ENCODE results near the gene MACF1.

The MACF1 gene

GRCh38 chr1:39505289-39505688 lies 300.8 kb downstream of the MACF1 start:
- Histone ChIP-seq H3K4me3 (ENCODE audit: insufficient read depth in 1 of 2, low read depth in 1 of 2, low read length in 2 of 2) (no peak overlapping the region), H3K14ac (ENCODE audit: low read length in 2 of 2) (no peak overlapping the region), H4K91ac (ENCODE audit: low read length) (no peak overlapping the region), H3K9me3 (ENCODE audit: control insufficient read depth, low read length) (peaks cover 3% of the 10 kb centered on the region), H3K79me1 (replicated peaks; ENCODE audit: low read length, poor library complexity, severe bottlenecking) (no peaks in the 10 kb centered on the region), H2AFZ (ENCODE audit: low read depth, low read length) (no peak overlapping the region), H3K4me2 (ENCODE audit: low read length, poor library complexity, severe bottlenecking) (no peak overlapping the region), H4K8ac (ENCODE audit: low read length) (no peak overlapping the region), H3K4ac (ENCODE audit: low read depth in 1 of 2, low read length in 2 of 2) (no peak overlapping the region), H3K27ac (ENCODE audit: low read length, poor library complexity, severe bottlenecking) (no peak overlapping the region), H2BK15ac (ENCODE audit: low read depth, poor library complexity, severe bottlenecking) (no peak overlapping the region), H3K27me3 (ENCODE audit: control insufficient read depth in 1 of 2, insufficient read depth in 1 of 2, low read length in 2 of 2) (peaks cover 0 to 21% of the 10 kb centered on the region in 2 experiments), H2AK5ac (ENCODE audit: low read length, severe bottlenecking) (no peak overlapping the region), H3K36me3 (ENCODE audit: control insufficient read depth in 1 of 2, insufficient read depth in 2 of 2, low read depth in 1 of 2, low read length in 2 of 2) (no peaks in the 10 kb centered on the region), H2BK5ac (ENCODE audit: low read depth, low read length, poor library complexity, severe bottlenecking) (no peak overlapping the region), H3K4me1 (ENCODE audit: control insufficient read depth, insufficient read depth, low read depth, low read length) (peaks cover 14% of the 10 kb centered on the region), H2BK12ac (ENCODE audit: low read length in 2 of 2) (no peak overlapping the region), H2BK120ac (ENCODE audit: low read depth, low read length) (no peak overlapping the region), H3K23ac (ENCODE audit: low read length in 2 of 2) (no peak overlapping the region), H3K18ac (ENCODE audit: low read depth in 1 of 2, low read length in 2 of 2) (no peak overlapping the region), H3K9ac (ENCODE audit: low read length) (no peak overlapping the region)
- no peak for DNase-seq

- Histone ChIP-seq H3K27me3 (ENCODE audit: control insufficient read depth in 1 of 2, insufficient read depth in 1 of 2, low read length in 2 of 2) (peaks cover 0 to 21% of the 10 kb centered on the region in 2 experiments), H2BK120ac (ENCODE audit: low read depth, low read length) (no peak overlapping the region), H3K27ac (ENCODE audit: low read length, poor library complexity, severe bottlenecking) (no peak overlapping the region), H2AK5ac (ENCODE audit: low read length, severe bottlenecking) (no peak overlapping the region), H4K91ac (ENCODE audit: low read length) (no peak overlapping the region), H3K36me3 (ENCODE audit: control insufficient read depth in 1 of 2, insufficient read depth in 2 of 2, low read depth in 1 of 2, low read length in 2 of 2) (no peaks in the 10 kb centered on the region), H3K14ac (ENCODE audit: low read length in 2 of 2) (no peak overlapping the region), H4K8ac (ENCODE audit: low read length) (no peak overlapping the region), H3K4me1 (ENCODE audit: control insufficient read depth, insufficient read depth, low read depth, low read length) (peaks cover 14% of the 10 kb centered on the region), H3K4me2 (ENCODE audit: low read length, poor library complexity, severe bottlenecking) (no peak overlapping the region), H3K9ac (ENCODE audit: low read length) (no peak overlapping the region), H3K9me3 (ENCODE audit: control insufficient read depth, low read length) (peaks cover 2% of the 10 kb centered on the region), H2BK12ac (ENCODE audit: low read length in 2 of 2) (no peak overlapping the region), H3K4me3 (ENCODE audit: insufficient read depth in 1 of 2, low read depth in 1 of 2, low read length in 2 of 2) (no peak overlapping the region), H2BK5ac (ENCODE audit: low read depth, low read length, poor library complexity, severe bottlenecking) (no peak overlapping the region), H2BK15ac (ENCODE audit: low read depth, poor library complexity, severe bottlenecking) (no peak overlapping the region), H3K79me1 (replicated peaks; ENCODE audit: low read length, poor library complexity, severe bottlenecking) (no peaks in the 10 kb centered on the region), H3K23ac (ENCODE audit: low read length in 2 of 2) (no peak overlapping the region), H3K18ac (ENCODE audit: low read depth in 1 of 2, low read length in 2 of 2) (no peak overlapping the region), H3K4ac (ENCODE audit: low read depth in 1 of 2, low read length in 2 of 2) (no peak overlapping the region), H2AFZ (ENCODE audit: low read depth, low read length) (no peak overlapping the region)
- 65% methylated on average over 12 of the region's 14 CpGs for WGBS
- peak; percentile 53 for DNase-seq
Measured at GRCh38 chr1:39507230-39507928, 302.9 kb downstream of the MACF1 start.

GRCh38 chr1:39508266-39508665 lies 303.8 kb downstream of the MACF1 start:
- H3K4me3 ChIP-seq (ENCODE audit: insufficient read depth in 1 of 2, low read depth in 1 of 2, low read length in 2 of 2), result no peak overlapping the region
- no peak overlapping the region for H3K23ac ChIP-seq (ENCODE audit: low read length in 2 of 2)
- no peaks in the 10 kb centered on the region for H3K9me3 ChIP-seq (ENCODE audit: control insufficient read depth, low read length)
- peaks cover 14% of the 10 kb centered on the region for H3K4me1 ChIP-seq (ENCODE audit: control insufficient read depth, insufficient read depth, low read depth, low read length)
- no peak overlapping the region for H3K9ac ChIP-seq (ENCODE audit: low read length)
- H3K79me1 ChIP-seq (replicated peaks; ENCODE audit: low read length, poor library complexity, severe bottlenecking), result no peaks in the 10 kb centered on the region
- no peak overlapping the region for H2AFZ ChIP-seq (ENCODE audit: low read depth, low read length)
- no peak overlapping the region for H3K14ac ChIP-seq (ENCODE audit: low read length in 2 of 2)
- no peak overlapping the region for H3K27ac ChIP-seq (ENCODE audit: low read length, poor library complexity, severe bottlenecking)
- WGBS, result 84% methylated on average over 6 of the region's 6 CpGs
- no peak overlapping the region for H2BK120ac ChIP-seq (ENCODE audit: low read depth, low read length)
- H3K4ac ChIP-seq (ENCODE audit: low read depth in 1 of 2, low read length in 2 of 2), result no peak overlapping the region
- no peak overlapping the region for H2BK12ac ChIP-seq (ENCODE audit: low read length in 2 of 2)
- no peak overlapping the region for H2BK15ac ChIP-seq (ENCODE audit: low read depth, poor library complexity, severe bottlenecking)
- DNase-seq, result no peak
- H2BK5ac ChIP-seq (ENCODE audit: low read depth, low read length, poor library complexity, severe bottlenecking), result no peak overlapping the region
- H3K36me3 ChIP-seq (ENCODE audit: control insufficient read depth in 1 of 2, insufficient read depth in 2 of 2, low read depth in 1 of 2, low read length in 2 of 2), result no peaks in the 10 kb centered on the region
- no peak overlapping the region for H2AK5ac ChIP-seq (ENCODE audit: low read length, severe bottlenecking)
- H3K27me3 ChIP-seq (ENCODE audit: control insufficient read depth in 1 of 2, insufficient read depth in 1 of 2, low read length in 2 of 2), result peaks cover 0 to 21% of the 10 kb centered on the region in 2 experiments
- H3K4me2 ChIP-seq (ENCODE audit: low read length, poor library complexity, severe bottlenecking), result no peak overlapping the region
- no peak overlapping the region for H4K91ac ChIP-seq (ENCODE audit: low read length)
- no peak overlapping the region for H4K8ac ChIP-seq (ENCODE audit: low read length)
- H3K18ac ChIP-seq (ENCODE audit: low read depth in 1 of 2, low read length in 2 of 2), result no peak overlapping the region

GRCh38 chr1:39508857-39509305 lies 304.4 kb downstream of the MACF1 start:
- no peaks in the 10 kb centered on the region for H3K36me3 ChIP-seq (ENCODE audit: control insufficient read depth in 1 of 2, insufficient read depth in 2 of 2, low read depth in 1 of 2, low read length in 2 of 2)
- peaks cover 14% of the 10 kb centered on the region for H3K4me1 ChIP-seq (ENCODE audit: control insufficient read depth, insufficient read depth, low read depth, low read length)
- 89% methylated on average over 11 of the region's 11 CpGs for WGBS
- no peak overlapping the region for H4K8ac ChIP-seq (ENCODE audit: low read length)
- no peak overlapping the region for H2BK12ac ChIP-seq (ENCODE audit: low read length in 2 of 2)
- no peak overlapping the region for H3K14ac ChIP-seq (ENCODE audit: low read length in 2 of 2)
- H3K23ac ChIP-seq (ENCODE audit: low read length in 2 of 2), result no peak overlapping the region
- H2BK15ac ChIP-seq (ENCODE audit: low read depth, poor library complexity, severe bottlenecking), result no peak overlapping the region
- H3K9me3 ChIP-seq (ENCODE audit: control insufficient read depth, low read length), result no peaks in the 10 kb centered on the region
- H4K91ac ChIP-seq (ENCODE audit: low read length), result no peak overlapping the region
- H3K4ac ChIP-seq (ENCODE audit: low read depth in 1 of 2, low read length in 2 of 2), result no peak overlapping the region
- no peak overlapping the region for H3K18ac ChIP-seq (ENCODE audit: low read depth in 1 of 2, low read length in 2 of 2)
- no peak overlapping the region for H2AFZ ChIP-seq (ENCODE audit: low read depth, low read length)
- no peak overlapping the region for H2AK5ac ChIP-seq (ENCODE audit: low read length, severe bottlenecking)
- no peak overlapping the region for H2BK120ac ChIP-seq (ENCODE audit: low read depth, low read length)
- no peak overlapping the region for H3K27ac ChIP-seq (ENCODE audit: low read length, poor library complexity, severe bottlenecking)
- no peak overlapping the region for H3K4me3 ChIP-seq (ENCODE audit: insufficient read depth in 1 of 2, low read depth in 1 of 2, low read length in 2 of 2)
- peaks cover 0 to 21% of the 10 kb centered on the region in 2 experiments for H3K27me3 ChIP-seq (ENCODE audit: control insufficient read depth in 1 of 2, insufficient read depth in 1 of 2, low read length in 2 of 2)
- H2BK5ac ChIP-seq (ENCODE audit: low read depth, low read length, poor library complexity, severe bottlenecking), result no peak overlapping the region
- H3K9ac ChIP-seq (ENCODE audit: low read length), result no peak overlapping the region
- no peak for DNase-seq
- no peak overlapping the region for H3K4me2 ChIP-seq (ENCODE audit: low read length, poor library complexity, severe bottlenecking)
- no peaks in the 10 kb centered on the region for H3K79me1 ChIP-seq (replicated peaks; ENCODE audit: low read length, poor library complexity, severe bottlenecking)

Data from mesenchymal stem cell (in vitro differentiated cells and primary cell).